ENCODE results near the gene FSTL4.

DNA sequence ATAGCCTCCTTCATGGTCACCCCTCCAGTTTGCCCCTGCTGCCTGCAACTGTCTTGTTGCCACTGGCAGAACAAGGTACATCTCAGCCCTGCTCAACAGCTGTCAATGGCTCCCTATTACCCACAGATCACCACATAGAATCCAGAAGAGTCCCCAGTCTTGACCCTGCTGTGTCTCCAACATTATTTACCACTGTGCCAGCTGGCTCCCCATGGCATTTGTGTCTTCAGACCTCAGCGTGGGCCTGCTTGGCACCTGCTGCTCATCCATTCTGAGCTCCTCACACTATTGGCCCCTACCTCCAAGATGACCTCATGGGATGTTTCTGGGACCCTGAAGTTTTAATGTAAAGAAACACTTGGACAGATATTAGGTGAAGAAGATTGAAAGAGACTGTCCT, 358.7 kb downstream of the FSTL4 start:
- TF ChIP-seq, protein P1, sequence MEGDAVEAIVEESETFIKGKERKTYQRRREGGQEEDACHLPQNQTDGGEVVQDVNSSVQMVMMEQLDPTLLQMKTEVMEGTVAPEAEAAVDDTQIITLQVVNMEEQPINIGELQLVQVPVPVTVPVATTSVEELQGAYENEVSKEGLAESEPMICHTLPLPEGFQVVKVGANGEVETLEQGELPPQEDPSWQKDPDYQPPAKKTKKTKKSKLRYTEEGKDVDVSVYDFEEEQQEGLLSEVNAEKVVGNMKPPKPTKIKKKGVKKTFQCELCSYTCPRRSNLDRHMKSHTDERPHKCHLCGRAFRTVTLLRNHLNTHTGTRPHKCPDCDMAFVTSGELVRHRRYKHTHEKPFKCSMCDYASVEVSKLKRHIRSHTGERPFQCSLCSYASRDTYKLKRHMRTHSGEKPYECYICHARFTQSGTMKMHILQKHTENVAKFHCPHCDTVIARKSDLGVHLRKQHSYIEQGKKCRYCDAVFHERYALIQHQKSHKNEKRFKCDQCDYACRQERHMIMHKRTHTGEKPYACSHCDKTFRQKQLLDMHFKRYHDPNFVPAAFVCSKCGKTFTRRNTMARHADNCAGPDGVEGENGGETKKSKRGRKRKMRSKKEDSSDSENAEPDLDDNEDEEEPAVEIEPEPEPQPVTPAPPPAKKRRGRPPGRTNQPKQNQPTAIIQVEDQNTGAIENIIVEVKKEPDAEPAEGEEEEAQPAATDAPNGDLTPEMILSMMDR (IDR thresholded peaks at IDR 0.05; ENCODE audit: poor library complexity), result no peak
- TF ChIP-seq EZH2phosphoT487 (IDR thresholded peaks at IDR 0.05; ENCODE audit: low read depth, severe bottlenecking, unreplicated experiment), result no peak
